GM19455 (cell line): Measurements from ENCODE around the gene SEMA3F.

Source experiments
- ATAC-seq: cut with Tn5 transposase; IDR thresholded peaks from one replicate; pipeline ENCODE4 v1.9.1; 2021; ENCODE audit not compliant: unreplicated experiment

The SEMA3F gene

DNA sequence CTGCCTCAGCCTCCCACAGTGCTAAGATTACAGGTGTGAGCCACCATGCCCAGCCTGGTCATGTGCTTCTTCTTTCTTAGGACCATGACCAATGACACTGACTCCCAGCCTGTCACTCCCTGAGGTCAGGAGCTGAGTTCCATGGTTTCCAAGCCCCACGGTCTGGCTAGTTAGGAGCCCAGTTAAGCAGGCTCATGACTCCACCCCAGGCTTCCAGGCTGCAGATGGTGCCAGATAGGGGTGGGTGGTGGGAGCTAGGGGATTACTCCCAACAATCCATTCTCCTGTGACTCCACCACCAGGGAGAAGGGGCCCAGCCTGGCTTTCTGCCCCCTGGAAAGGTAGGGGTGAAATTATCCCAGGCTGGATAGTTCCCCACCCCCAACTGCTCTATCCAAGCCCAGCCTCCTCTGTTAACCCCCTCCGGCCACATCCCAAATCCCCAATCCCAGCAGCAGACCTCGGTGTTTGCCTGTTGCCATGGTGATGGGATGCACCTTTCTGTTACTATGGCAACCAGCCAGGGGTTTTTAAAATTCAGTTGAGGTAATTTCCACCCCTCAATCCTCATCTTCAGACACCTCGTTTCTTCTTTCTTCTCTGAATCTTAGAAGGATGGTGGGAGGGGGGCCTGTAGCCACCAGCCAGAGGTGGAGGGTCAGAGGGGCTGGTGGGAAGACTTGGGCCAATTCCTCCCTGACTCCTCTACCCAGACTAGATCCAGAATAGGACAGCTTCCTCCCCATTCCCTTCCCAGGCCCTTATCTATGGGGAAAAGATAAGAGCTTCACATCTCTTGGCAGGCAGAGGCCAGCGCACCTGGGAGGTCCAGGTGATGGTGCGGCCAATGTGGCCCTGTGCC lies 22.5 kb upstream of the SEMA3F start:
- no peak for ATAC-seq

DNA sequence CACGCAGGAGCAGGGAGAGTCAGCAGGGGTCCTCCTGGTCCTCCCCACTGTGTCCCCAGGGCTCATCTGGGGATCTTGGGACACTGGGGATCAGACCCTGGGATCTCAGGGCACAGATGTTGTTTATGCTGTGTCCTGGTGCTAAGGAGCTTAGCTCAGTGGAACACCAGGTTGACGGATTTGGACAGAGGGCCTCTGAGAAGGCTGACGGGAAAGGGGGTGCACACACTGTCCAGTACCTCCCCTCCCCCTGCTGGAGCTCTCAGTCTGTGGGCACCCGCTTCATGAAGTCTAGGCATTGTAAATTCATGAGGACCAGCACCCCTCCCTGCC lies 21.9 kb upstream of the SEMA3F start:
- no peak for ATAC-seq

DNA sequence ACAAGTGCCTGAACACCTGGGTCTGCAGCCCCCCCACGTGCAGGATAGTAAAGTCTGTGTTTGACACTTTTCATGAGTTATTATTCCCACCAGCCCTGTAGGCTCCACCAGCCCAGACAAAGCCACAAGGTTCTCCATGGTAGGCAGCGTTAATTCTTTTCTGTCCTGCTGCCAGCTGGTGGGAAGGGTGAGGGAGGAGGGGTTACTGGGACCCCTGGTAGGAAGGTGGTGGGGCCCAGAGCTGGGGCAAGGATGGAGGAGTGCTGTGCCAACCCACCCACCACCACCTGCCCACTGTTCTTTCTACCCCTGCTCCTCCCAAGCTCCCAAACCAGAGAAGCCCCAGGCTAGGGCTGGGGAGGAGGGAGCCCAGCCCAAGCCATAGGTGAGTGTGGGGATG lies 20.8 kb upstream of the SEMA3F start:
- ATAC-seq, result no peak

DNA sequence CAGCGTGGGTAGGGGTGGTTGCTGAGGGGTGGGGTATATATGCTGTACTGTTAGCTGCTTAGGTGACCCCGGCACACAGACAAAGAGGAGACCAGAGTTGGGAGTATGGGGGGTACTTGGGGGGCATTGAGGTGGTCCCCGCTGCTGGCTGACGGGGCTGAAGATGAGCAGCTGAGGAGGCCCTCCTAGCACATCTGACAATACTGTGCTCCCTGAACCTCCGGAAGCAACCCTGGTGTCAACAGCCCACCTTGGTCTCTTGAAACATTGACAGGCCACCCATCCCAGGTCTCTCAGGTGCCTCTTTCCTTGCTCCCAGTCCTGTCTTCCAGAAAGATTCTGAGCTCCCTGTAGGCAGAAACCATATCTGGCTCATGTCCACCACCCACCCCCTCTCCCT lies 19.2 kb upstream of the SEMA3F start:
- ATAC-seq, result no peak

DNA sequence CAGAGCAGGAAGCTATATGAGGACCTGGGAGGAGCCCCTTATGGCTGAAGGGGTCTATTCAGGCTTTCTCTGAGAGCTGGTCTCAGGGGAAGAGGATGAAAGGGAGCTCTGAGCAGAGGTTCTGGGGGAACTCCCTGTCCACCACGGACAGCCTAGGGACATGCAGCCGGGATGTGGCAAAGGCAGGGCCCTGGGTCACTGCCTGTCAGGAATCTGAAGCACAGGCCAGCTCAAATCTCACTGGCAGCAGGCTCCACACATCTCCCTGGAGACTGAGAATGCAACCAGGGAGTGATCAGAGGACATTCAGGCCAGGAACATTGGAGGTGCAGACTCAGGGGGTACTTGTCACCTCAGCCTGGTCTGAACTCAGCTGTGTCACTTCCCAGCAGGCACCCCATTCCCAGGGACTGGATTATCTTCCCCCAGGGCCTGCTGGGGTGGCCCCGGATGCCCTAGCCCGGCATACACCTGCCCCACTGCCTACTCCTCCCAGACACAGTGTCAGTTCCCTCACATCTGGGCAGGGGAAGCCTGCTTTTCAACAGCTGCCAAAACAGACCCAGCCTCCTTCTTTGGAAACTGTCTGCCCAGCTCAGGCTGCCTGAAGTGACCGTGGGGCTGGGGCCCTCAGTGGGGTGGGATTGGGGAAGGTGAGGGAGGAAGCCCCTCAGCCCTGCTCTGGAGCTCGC lies 18.3 kb upstream of the SEMA3F start:
- no peak for ATAC-seq

DNA sequence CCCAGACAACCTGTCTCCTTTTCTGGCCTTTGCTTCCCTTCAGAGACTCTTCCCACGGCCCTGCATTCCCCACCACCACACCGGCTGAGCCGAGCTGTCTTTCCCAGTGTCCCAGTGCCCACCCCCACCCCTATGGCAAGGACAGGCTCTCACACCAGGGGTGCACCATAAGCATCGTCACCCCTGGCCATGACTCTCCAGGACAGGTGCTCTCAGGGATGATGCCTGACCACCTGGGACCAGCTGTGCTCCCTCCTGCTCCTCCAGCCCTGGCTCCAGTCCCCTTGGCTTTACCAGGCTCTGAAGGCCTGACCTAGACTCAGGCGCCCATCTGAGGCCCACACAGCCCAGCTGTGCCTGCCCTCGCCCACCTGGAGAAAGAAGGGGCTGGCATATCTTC lies 17.6 kb upstream of the SEMA3F start:
- ATAC-seq, result no peak

DNA sequence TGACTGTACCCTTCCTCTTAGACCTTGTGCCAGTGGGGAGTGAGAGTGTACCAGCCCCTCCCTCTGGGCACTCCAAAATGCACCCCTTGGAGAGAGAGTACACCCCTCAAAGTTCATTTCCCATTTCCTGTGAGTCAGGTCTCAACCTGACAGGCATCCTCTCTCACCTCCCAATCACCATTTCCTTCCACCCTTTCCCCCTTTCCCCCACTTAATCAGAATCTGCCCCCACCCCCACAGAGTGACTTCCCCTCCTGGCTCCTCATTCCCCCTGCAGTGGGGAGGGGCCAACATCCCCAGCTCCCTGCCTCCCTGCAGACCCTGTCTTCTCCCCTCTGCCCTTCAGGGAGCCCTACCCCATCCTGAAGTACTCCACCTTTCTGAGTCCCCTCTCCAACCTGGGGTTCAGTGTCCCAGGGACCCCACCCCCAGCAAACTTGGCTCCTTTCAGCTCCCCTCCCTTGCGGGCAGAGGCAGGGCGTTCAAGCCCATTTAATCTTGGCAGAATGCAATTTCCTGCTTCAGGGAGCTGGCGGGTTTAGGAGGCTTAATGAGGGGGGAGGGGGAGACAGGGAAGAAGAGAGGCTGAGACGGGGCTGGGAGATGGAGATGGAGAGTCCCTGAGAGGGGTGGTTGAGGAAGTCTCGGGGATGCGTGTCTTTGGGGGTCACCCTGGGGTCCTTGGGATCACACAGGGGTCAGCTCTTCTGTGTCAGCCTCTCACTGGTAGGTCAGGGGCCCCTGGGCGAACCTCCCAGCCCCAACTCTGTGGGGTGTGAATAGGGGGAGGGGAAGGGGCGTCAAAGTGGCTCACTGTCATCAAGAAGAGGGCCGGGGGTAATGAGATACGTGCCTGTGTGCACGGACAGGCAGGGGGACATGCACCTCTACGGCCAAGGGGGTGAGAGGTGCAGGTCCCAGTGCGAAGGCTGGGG lies 16.6 kb upstream of the SEMA3F start:
- ATAC-seq, result no peak

DNA sequence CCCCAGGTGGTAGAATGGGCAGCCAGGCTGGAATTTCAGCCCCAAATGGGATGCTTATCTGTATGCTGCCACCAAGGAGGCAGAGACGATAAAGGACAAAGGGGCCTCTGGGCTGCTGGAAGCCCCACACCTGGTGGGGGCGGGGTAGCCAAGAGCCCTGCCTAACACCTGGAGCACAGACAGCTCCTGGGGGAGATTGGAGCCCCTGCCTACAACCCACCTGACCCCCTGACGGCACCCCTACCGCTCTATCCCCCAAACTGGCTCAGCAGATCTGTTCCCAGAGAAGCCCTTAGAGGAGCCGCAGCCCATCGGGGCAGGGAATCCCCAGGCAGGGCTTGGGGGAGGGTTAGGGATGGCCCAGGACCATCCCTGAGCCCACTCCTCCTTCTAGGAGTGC lies 15.8 kb upstream of the SEMA3F start:
- no peak for ATAC-seq

DNA sequence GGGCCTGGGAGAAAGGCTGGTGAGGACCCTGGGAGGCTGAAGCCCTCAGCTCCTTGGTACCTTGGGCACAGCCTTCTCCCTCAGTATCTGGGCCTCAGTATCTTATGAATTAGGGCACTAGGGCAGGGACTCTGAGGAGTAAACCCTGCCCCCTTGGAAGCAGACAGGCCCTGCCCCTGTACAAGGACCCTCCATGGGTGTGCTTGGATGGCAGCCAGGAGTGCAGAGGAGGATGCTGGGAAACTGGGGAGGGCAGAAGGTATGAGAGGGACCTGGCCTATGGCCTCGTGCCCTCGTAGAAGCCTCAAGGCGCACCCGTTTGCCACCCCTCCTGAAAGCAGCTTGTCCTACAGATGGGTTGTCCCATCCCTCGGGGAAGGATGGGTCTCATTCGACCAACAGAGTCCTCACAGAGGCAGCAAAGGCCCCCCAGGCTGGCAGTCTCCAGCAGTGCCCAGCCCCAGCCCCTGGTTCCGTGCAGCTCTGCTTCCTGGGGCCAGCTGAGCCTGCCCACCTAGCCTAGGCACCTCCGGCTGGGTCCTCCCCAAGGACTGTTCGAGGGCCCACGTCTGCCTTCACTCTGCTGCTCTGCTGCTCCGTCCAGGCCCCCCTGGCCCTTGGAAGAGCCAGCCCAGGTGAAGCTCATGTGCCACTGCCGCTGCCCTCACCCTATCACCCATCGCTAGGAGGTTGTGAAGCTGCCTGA lies 15.3 kb upstream of the SEMA3F start:
- no peak for ATAC-seq

DNA sequence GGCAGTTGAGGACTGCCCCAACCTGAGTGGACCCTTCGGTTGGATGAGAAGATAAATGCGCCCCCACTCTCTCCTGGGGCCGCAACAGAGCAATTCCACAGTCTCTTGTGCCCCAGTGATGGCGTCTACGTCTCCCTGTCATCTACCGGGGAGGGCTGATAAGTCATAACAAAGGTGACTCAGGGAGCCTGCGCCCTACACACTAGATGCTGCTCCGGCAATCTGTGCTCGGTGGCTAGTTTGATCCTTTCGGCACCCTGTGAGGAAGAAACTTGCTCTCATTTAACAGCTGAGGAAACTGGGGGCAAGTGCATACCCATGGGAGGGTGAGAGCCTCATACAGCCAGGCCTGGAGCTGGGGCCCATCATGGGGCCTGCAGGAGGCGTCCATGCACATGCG lies 14.1 kb upstream of the SEMA3F start:
- ATAC-seq, result no peak

DNA sequence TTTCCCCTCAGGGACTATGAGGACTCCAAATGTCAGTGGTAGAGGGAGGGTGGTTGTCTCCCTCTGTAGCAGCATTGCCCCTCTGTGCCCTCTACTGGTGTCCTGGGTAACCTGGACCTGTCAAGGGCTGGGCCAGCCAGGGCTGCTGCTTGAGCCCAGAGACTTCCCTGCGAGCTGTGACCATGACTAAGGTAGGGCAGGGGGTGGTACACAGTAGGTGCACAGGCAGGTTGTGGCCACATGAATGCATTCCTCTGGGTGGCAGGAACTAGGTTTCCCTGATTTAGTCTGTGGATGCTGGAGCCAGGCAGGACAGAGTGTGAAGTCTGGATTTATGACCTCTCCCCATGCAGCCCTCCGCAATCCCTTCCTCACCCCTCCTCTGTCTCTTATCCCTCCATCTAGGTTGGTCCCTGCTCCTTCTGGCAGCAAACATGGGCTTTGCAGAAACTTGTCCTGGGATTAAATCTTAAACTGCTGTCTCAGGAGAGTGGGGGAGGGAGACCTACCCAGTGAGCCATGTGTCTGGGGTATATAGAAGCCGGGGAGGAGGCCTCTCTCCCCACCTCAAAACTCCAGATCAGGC lies 8.7 kb upstream of the SEMA3F start:
- no peak for ATAC-seq

DNA sequence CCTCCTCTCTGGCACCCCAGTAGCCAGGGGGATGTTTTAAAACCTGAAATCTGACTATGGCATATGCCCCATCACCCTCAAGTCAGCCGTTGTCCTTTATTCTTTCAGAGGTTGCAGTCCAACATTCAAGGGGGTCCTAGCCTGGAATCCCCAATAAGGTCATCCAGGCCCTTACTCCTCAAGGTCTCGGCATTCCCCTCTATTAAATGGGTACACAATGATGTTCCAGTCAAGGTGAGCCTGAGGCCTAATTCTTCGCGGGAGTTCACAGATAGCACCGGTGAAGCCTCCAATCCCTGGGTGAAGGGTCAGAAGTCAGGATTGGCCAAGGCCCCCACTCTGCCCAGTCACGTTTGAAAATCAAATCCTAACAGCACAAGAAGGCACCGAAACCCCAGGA lies 8.1 kb upstream of the SEMA3F start:
- no peak for ATAC-seq

DNA sequence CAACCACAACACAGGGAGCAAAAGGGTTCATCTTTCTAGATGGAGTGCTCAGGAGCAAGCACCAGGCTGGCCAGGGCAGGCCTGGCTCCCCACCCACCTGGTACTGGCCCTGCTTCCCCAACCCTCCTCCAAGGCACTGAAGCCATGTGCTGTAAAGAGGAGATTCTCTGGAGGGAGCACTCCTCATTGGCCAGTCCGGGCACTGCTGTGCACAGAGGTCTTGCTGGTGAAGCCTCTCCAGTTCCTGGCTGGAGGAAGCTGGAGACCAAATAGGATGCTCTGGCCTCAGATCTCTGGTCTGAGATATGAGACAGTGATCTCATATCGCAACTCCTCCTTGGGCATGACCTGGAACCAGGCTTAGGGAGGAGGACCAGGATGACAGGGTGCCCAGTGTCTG lies 7.7 kb upstream of the SEMA3F start:
- no peak for ATAC-seq

DNA sequence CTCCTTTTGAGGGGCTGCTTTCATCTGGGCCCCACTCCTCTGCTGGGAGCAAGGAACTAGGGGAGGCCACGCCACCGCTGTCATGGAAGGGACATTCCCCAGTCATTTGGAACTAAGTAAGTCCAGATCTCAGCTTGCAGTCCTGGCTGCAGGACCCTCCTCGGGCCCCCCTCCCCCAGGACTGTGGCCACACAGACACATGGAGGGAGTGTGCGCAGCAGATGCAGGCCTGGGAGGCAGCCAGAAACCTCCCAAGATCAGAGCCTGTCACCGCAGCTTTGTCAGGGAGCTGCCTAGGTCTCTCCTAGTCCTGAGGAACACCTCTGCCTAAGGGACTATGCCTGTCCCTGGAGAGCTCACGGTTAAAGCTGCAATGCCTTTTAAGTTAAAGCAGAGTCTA lies 7.3 kb upstream of the SEMA3F start:
- ATAC-seq, result no peak

DNA sequence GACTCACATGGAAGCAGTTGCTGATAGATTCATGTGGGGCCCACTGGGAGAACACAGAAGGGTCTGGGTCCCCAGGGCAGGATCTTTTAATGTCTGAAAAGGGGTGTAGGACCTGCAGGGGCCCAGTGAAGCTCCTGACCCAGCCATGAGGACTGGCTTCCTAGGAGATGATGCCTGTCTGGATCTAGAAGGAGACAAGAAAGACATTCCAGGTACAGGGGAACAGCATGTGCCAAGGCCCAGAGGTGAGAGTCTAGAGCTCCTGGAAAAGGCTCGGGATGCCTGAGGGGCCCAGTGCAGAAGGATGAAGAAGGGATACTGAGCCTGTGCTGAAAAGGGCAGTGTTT lies 4.7 kb upstream of the SEMA3F start:
- ATAC-seq, result no peak

DNA sequence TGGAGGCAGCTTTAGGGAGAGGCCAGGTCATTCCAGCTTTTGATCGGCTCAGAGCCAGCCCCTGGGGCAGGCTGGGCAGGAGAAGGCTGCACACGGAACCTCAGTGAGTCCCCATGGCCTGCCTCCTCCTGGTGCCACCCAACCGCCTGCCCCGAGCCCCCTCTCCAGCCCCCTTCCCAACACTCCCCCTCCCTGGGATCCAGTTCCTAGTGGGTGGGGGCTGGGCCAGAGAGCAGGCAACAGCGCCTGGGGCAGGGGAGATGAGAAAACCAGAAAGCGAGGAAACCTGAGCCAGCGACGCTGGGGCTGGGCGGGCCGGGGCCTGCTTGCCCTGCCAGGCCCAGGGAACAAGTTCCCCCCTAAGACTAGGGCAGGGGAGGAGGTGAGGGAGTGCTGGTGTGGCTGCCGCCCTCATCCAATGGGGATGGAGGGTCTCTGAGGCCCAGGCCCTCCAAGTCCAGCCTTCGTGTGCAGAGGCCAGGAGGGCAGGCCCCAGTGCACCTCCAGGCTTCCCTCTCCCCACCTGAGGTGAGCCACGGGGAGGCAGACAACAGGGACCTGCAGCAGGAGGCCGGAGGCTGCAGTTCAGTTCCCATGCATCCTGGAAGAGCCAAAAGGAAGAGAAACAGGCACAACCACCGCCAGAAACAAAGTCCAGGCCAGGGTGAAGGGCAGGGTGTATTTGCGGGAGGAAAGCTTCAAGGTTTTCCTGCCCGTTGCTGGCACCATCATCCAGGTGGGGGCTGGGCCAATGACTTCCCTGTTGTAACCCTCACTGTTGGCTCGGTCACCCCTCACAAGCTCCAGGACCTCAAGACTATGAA lies 4.0 kb upstream of the SEMA3F start:
- no peak for ATAC-seq

DNA sequence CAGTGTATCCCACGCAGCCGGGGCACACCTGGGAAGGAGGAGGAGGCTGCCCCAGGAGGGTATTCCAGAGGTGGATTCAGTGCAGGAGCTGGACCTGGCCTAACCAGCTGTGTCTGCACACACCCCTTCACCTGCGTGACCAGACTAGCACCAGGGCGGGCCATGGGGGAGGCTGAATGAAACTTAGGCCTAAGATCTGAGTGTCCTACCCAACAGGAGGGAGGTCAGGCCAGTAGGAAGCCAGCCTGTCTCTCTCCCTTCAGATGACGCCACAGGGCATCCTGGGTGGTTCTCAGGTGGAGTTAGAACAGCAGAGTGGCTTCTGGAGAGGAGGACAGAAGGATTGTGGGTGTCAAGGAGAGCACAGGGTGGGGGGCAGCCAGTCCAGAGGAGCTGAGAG lies 3.4 kb upstream of the SEMA3F start:
- ATAC-seq, result no peak

DNA sequence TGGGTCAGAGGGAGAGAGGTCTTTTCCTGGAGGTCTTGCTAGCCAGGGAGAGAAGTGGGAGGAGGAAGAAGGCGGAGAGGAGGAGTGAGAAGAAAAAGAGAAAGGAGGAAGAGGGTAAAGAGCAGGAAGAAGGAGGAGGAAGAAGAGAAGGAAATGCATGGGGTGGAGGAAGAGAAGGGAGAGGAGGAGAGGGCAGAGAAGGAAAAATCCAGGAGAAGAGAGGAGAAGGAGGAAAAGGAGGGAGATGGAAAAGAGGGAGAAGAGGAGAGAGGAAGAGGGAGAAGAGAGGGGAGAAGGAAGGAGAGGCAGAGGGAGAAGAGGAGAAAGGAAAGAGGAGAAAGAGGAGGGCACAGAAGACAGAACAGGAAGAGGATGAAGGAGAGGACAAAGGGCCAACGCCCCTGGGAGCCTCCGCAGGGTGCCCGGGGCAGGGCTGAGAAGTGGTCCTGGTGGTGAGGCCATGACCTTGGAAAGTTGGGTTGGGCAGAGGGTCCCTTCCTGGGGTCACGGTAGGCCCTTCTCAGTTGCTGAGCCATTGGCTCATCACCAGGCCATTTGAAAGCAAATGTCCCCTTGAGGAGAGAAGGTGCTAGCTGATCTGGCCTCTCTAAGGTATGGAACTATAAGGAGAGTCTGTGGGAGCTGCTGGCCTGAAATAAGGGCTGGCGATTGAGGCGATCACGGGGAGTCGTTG lies 1.2 kb upstream of the SEMA3F start:
- no peak for ATAC-seq

DNA sequence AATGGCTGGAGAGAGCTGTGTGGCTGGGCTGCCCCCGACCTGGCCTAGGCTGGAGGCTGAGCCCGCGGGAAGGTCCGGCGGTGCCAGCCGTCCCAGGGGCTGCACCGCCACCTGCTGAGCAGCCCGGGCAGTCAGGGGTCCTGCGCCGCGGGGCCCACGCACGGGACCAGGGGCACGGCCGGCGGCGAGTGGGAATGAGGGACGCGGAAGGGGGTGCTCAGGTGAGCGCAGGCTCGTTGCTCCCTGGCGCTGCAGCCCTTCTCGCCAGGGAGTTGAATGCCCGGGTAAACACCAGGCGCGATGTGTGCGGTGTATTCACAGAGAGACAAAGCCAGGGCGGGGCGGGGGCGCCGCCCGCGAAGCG lies 666 bp upstream of the SEMA3F start:
- peak; percentile 23 for ATAC-seq
